GM18507 (cell line): ENCODE data around the gene TRMT6.

ENCODE experiments used
- DNase-seq: peaks from one replicate; pipeline ENCODE4 v3.0.0; 2011; ENCODE audit warnings: low read depth; ENCODE audit not compliant: insufficient read length; ENCODE audit errors: extremely low spot score
- FAIRE-seq: peaks from 2 replicates; lab custom pipeline; 2011; peaks lifted over from hg19 to GRCh38; lab: Jason Lieb, UNC

Gene TRMT6

GRCh38 chr20:5914859-5915258, 35.5 kb downstream of the TRMT6 start:
- DNase-seq: no peak
- no peak for FAIRE-seq

DNA sequence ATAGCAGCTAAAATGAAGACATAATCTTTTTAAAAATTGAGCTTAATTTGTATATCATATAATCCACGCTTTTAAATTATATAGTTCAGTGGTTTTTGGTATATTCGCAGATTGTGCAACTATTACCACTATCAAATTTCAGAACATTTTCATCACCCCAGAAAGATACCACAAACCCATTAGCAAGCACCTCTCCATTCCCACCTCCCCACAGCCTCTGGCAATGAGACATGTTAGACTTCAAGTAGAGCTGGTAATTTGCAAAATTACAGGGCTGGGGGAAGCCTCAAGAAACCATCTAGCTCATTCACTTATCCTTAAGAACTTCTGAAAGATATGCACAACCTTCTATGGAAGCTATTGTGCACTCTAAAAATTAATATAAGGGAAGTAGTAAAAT, 37.2 kb downstream of the TRMT6 start:
- no peak for FAIRE-seq

DNA sequence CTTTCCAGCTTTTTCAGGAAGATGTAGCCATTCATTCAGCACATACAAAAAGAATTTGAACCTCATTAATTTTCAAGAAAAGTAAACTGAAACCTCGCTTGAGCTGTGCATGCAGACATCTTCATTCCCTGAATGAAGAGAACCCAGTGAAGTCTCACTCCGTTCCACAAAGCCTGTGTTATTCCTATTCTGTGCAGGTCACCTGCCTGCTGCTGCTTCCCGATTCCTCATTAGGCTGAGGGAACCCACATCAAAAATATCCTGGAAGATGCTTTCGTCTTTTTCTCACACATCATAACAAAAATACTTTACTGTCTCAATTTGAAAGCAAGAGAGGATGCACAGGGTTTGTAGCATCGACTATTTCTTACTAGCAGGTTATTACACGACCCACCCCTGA, 40.1 kb downstream of the TRMT6 start:
- DNase-seq: no peak
- FAIRE-seq: no peak

More for the DNA sequence above, 37.2 kb downstream of the TRMT6 start:
- no peak for DNase-seq

DNA sequence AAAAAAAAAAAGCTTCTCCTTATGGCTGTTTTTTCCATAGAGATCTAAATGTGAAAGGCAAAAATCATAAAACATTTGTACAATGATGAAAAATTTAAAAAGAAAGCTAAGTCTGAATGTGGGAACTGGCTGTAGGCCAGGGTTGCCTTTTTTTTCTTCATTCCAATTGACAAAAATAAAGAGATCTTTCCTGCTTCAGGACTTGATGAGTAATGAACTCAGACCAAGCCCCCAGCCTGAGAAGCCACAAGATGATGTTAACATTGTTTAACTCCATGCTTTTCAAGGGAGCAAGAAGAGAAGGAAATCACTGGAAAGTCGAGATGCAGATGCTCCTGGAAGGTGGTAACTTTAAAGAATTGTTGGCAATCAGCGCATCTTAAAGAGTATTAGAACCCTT, 41.4 kb downstream of the TRMT6 start:
- FAIRE-seq (no peak), DNase-seq (no peak)

DNA sequence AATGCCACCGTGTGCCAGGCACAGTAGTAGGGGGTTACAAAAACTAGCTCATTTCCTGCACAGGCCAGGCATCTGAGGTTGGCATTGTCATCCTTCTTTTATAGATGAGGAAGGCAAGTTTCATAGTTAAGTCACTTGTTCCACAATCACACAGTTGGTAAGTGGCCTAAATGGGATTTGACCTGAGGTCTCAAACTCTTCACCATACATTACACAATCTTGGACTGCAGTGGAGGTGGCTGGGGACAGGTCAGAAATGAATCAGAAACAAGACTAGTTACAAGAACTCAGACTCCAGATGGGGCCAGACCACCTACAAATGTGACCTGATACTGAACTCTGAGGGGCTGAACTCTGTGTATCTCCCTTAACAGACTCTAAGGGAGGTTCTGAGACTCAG, 49.4 kb downstream of the TRMT6 start:
- FAIRE-seq (no peak), DNase-seq (no peak)

GRCh38 chr20:5899444-5899843, 50.9 kb downstream of the TRMT6 start:
- DNase-seq (no peak), FAIRE-seq (no peak)

- FAIRE-seq (no peak), DNase-seq (no peak)
Measured at GRCh38 chr20:5895626-5896025, 54.7 kb downstream of the TRMT6 start.

DNA sequence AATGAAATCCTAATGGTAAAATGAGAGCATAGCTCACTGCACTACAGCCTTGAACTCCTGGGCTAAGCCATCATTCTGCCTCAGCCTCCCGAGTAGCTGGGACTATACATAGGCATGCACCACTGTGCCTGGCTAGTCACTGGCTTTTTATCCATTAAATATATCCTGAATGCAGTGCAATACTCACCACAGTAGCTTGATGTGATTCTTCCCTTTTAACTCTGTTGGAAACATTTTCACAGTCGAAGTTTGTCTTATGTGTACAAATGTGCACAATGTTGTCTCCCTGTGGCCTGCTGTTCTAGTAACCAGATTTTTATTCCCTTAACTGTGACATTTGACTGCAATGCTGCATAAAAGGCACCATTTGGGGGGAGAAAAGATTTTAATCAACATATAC, 56.7 kb downstream of the TRMT6 start:
- no peak for FAIRE-seq
- no peak for DNase-seq

GRCh38 chr20:5893052-5893451, 57.3 kb downstream of the TRMT6 start:
- DNase-seq (no peak), FAIRE-seq (no peak)

- FAIRE-seq: no peak
- no peak for DNase-seq
Measured at GRCh38 chr20:5890773-5891441, 59.4 kb downstream of the TRMT6 start.

- FAIRE-seq (no peak), DNase-seq (no peak)
Measured at GRCh38 chr20:5888041-5888440, 62.3 kb downstream of the TRMT6 start.

- FAIRE-seq (no peak), DNase-seq (no peak)
Measured at GRCh38 chr20:5887386-5887785, 62.9 kb downstream of the TRMT6 start.
